ENCODE data around the gene CBX1.
A peak's percentile ranks its signal among the peaks of the same experiment; 100 is the strongest.

CBX1 gene

DNA sequence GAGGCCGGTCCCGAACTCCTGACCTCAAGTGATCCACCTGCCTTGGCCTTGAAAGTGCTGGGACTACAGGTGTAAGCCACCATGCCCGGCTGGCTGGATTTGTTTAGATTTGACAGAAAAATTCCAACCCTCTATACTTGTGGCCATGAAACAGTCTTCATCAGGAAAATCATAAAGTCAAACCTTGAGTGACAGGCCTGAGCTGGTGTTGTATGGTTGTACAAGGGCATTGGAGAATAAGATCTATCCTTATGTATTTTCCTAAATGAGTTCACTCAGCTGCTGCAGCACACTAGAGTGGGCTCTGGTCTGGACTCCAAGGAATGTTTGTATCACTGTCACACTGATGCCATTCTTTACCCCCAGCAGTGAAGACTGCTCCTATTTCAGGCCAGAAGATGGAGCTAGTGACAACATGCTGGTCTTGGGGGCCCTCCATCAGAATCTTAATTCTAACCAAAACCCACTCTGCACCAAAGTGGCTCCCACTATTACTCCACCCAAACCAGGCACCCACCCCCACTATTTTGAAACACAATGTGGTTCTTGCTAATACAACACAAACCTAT is 33.7 kb upstream of the CBX1 start:
- no peaks in the 10 kb centered on the region for H3K9me3 ChIP-seq

GRCh38 chr17:48132385-48132784 is 31.1 kb upstream of the CBX1 start:
- Histone ChIP-seq H3K4me1 (ENCODE audit: control insufficient read depth in 1 of 2, insufficient read depth in 1 of 2, low read depth in 1 of 2, low read length in 1 of 2) (no peaks in the 10 kb centered on the region), H3K27ac (no peak overlapping the region), H3K4me3 (ENCODE audit: low read depth in 1 of 2, low read length in 1 of 2) (no peak overlapping the region), H3K27me3 (no peaks in the 10 kb centered on the region), H3K9me3 (no peaks in the 10 kb centered on the region), H3K36me3 (peaks cover 6% of the 10 kb centered on the region)
- TF ChIP-seq CTCF (IDR thresholded peaks at IDR 0.05): no peak

More for the DNA sequence above, 33.7 kb upstream of the CBX1 start:
- Histone ChIP-seq H3K4me3 (ENCODE audit: low read depth in 1 of 2, low read length in 1 of 2) (no peak overlapping the region), H3K27ac (no peak overlapping the region), H3K27me3 (no peaks in the 10 kb centered on the region), H3K36me3 (no peaks in the 10 kb centered on the region), H3K4me1 (ENCODE audit: control insufficient read depth in 1 of 2, insufficient read depth in 1 of 2, low read depth in 1 of 2, low read length in 1 of 2) (peaks cover 4 to 5% of the 10 kb centered on the region in 2 experiments)
- TF ChIP-seq CTCF (IDR thresholded peaks at IDR 0.05): no peak

DNA sequence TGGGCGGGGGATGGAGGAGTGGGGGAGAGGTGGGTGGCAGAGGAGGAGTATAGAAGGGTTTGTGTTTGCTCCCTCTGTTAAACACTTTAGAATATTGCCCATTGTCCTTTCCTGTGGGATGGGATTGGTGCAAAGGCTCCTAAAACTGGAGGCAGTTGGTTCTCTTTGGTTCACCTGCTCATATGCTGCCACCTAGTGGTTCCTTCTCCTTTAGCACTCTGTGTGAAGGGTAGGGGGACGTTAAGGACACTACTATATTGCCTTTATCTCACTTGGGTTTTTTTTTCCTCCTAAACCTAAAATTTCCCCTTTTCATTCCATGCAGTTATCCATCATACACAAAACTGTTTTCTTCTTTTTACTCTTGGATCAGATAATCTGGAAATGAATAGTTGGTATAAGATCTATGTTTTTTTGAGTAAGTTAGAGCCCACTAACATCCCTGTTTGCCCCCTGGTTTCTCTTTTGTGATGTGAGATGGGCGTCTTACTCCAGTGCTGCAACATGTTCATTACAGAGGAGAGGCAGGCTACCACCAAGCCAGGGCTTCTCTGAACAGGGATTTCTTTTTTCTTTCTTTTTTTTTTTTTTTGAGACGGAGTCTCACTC is 30.0 kb upstream of the CBX1 start:
- peak; percentile 60 for TF ChIP-seq CTCF (IDR thresholded peaks at IDR 0.05)
- Histone ChIP-seq H3K9me3 (no peaks in the 10 kb centered on the region), H3K27me3 (no peaks in the 10 kb centered on the region), H3K36me3 (peaks cover 17% of the 10 kb centered on the region), H3K4me1 (ENCODE audit: control insufficient read depth in 1 of 2, insufficient read depth in 1 of 2, low read depth in 1 of 2, low read length in 1 of 2) (no peaks in the 10 kb centered on the region), H3K4me3 (ENCODE audit: low read depth in 1 of 2, low read length in 1 of 2) (no peak overlapping the region), H3K27ac (no peak overlapping the region)

GRCh38 chr17:48129981-48130380 is 28.7 kb upstream of the CBX1 start:
- Histone ChIP-seq H3K27me3 (no peaks in the 10 kb centered on the region), H3K27ac (no peak overlapping the region), H3K4me1 (ENCODE audit: control insufficient read depth in 1 of 2, insufficient read depth in 1 of 2, low read depth in 1 of 2, low read length in 1 of 2) (no peaks in the 10 kb centered on the region), H3K36me3 (peaks cover 30% of the 10 kb centered on the region), H3K9me3 (no peaks in the 10 kb centered on the region), H3K4me3 (ENCODE audit: low read depth in 1 of 2, low read length in 1 of 2) (no peak overlapping the region)
- TF ChIP-seq CTCF (IDR thresholded peaks at IDR 0.05): no peak

DNA sequence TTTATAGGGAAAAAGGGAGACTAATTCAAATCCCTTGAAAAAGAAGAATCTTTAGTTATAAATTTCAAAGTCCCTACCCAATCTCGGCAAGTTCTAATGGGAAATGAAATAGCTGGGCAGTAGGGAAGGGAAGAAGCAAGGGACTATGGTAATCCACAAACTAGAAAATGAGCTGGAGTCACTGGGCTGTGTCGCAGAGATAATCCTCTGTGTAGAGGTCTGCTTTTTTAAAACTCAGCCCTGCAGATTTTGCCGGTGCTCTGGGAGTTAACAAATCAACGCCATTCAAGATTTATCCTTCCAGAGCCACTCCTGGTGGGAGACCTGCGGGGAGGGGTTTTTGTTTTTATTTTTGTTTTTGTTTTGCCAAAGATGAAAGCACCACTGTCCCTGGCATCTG is 27.1 kb upstream of the CBX1 start:
- Histone ChIP-seq H3K27me3 (no peaks in the 10 kb centered on the region), H3K27ac (no peak overlapping the region), H3K4me3 (ENCODE audit: low read depth in 1 of 2, low read length in 1 of 2) (no peak overlapping the region), H3K4me1 (ENCODE audit: control insufficient read depth in 1 of 2, insufficient read depth in 1 of 2, low read depth in 1 of 2, low read length in 1 of 2) (no peaks in the 10 kb centered on the region), H3K9me3 (no peaks in the 10 kb centered on the region), H3K36me3 (peaks cover 46% of the 10 kb centered on the region)
- TF ChIP-seq CTCF (IDR thresholded peaks at IDR 0.05): no peak
